CD4-positive, alpha-beta memory T cell (primary cell): Measurements from ENCODE around the gene LEMD3. TPM values are rescaled to one million over a fixed set of nuclear protein-coding genes. Genes with fewer than 3 reads are reported as not detected.

Experiments used
- CTCF ChIA-PET: fragments of 350-600 bp; sonication (Branson Sonifier 250); formaldehyde crosslinking; loops from one replicate; lab custom pipeline; 2021; ENCODE audit warnings: inconsistent platforms; ENCODE audit not compliant: partially characterized antibody; lab: Charles Lee
- POLR2A ChIA-PET: fragments of 350-600 bp; sonication (Branson Sonifier 250); formaldehyde crosslinking; loops from one replicate; lab custom pipeline; 2021; ENCODE audit not compliant: partially characterized antibody; lab: Charles Lee
- DNase-seq, 5 donors: peaks; one replicate each; pipeline versions ENCODE4 v3.0.0 to v3.0.0-alpha.2; 2020 to 2022; ENCODE audit warnings: mixed read lengths in 1 of 5
- H3K27ac ChIP-seq: one replicate; pipeline ENCODE4 v1.7.0; 2013; ENCODE audit warnings: low read depth, low read length
- H3K27me3 ChIP-seq: 2 replicates; pipeline ENCODE4 v1.7.0; 2013; ENCODE audit warnings: mild to moderate bottlenecking, low read length, moderate library complexity; ENCODE audit not compliant: insufficient read depth
- H3K36me3 ChIP-seq: 2 replicates; pipeline ENCODE4 v1.7.0; 2013; ENCODE audit warnings: mild to moderate bottlenecking, low read length, moderate library complexity; ENCODE audit not compliant: insufficient read depth
- H3K4me1 ChIP-seq: 2 replicates; pipeline ENCODE4 v1.7.0; 2013; ENCODE audit warnings: mild to moderate bottlenecking, low read length, moderate library complexity; ENCODE audit not compliant: insufficient read depth
- H3K4me3 ChIP-seq, 2 donors: one replicate each; pipeline ENCODE4 v1.7.0; 2013; ENCODE audit warnings: low read length in 2 of 2, mild to moderate bottlenecking in 1 of 2
- H3K9me3 ChIP-seq, 2 donors: one replicate each; pipeline ENCODE4 v1.7.0; 2013; ENCODE audit warnings: low read length in 2 of 2, control low read depth in 1 of 2; ENCODE audit not compliant: control insufficient read depth in 1 of 2
- H3K27ac Mint-ChIP-seq, 7 donors: one replicate each; pipeline ENCODE4 v1.8.0; 2020 to 2021; ENCODE audit warnings: mixed read lengths in 7 of 7, mild to moderate bottlenecking in 6 of 7, inconsistent platforms in 3 of 7, moderate library complexity in 3 of 7
- H3K27me3 Mint-ChIP-seq, 2 donors: one replicate each; pipeline ENCODE4 v1.8.0; 2020 to 2021; ENCODE audit warnings: mixed read lengths in 2 of 2
- H3K36me3 Mint-ChIP-seq, 2 donors: one replicate each; pipeline ENCODE4 v1.8.0; 2020 to 2021; ENCODE audit warnings: mixed read lengths in 2 of 2, inconsistent platforms in 1 of 2, mild to moderate bottlenecking in 1 of 2
- H3K4me1 Mint-ChIP-seq, 4 donors: one replicate each; pipeline ENCODE4 v1.8.0; 2020 to 2021; ENCODE audit warnings: mixed read lengths in 4 of 4, mild to moderate bottlenecking in 1 of 4
- H3K4me3 Mint-ChIP-seq, 8 donors: one replicate each; pipeline ENCODE4 v1.8.0; 2020 to 2021; ENCODE audit warnings: mixed read lengths in 8 of 8, mild to moderate bottlenecking in 7 of 8, moderate library complexity in 6 of 8, inconsistent platforms in 3 of 8
- H3K9me3 Mint-ChIP-seq, 8 donors: one replicate each; pipeline ENCODE4 v1.8.0; 2020 to 2021; ENCODE audit warnings: mixed read lengths in 8 of 8, mild to moderate bottlenecking in 5 of 8, inconsistent platforms in 3 of 8, moderate library complexity in 1 of 8
- intact Hi-C: fragments of 100-400 bp; cut with micrococcal nuclease; formaldehyde crosslinking; loops from one replicate; pipeline ENCODE4 v1.15.1; 2023
- polyA plus RNA-seq, 2 donors: library from polyadenylated mRNA; unstranded; fragments of 300-500 nt; fragmentation: Illumina TruSeq; gene quantifications; one replicate each; pipeline ENCODE4 v1.2.3, GENCODE V29; 2021
- total RNA-seq, 2 experiments: library from RNA; stranded (reverse); gene quantifications; one replicate each; pipeline ENCODE4 v1.2.3, GENCODE V29; 2021

Gene LEMD3
- total and polyA plus RNA-seq, 4 experiments from 2014 or later, result 25.0 to 52.6 (median 37.8) TPM

DNA sequence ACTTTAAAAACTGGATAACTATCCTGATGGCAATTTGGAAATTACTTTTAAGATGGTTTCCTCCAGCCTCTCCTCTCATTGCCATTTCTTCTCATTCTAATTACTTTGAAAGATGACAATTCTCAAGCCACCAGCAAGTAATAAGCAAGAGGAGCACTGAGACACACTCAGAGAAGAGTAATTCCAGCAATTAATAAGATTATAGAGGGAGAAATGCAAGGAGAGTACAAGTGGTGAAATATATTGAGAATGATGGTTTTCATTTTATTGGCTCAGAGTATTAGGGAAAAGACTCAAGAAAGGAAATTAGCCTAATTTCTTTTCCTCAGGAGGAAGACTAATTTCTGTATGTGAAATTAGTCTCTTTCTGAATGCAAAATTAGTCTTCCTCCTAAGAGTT is 88.6 kb downstream of the LEMD3 start:
- Histone ChIP-seq H3K9me3 (no peaks in the 10 kb centered on the region), H3K4me1 (no peaks in the 10 kb centered on the region), H3K27ac (no peak overlapping the region), H3K4me3 (no peak overlapping the region), H3K27me3 (no peaks in the 10 kb centered on the region), H3K36me3 (no peaks in the 10 kb centered on the region)
- ChIA-PET POLR2A (no interaction called here), CTCF (no interaction called here)
- Mint-ChIP-seq H3K27me3 (peaks cover 2 to 4% of the 10 kb centered on the region in 2 donors), H3K9me3 (no peaks in the 10 kb centered on the region), H3K4me1 (no peaks in the 10 kb centered on the region), H3K36me3 (no peaks in the 10 kb centered on the region), H3K4me3 (no peak overlapping the region), H3K27ac (no peak overlapping the region)
- no peak for DNase-seq
- intact Hi-C loops, result no loop called here

DNA sequence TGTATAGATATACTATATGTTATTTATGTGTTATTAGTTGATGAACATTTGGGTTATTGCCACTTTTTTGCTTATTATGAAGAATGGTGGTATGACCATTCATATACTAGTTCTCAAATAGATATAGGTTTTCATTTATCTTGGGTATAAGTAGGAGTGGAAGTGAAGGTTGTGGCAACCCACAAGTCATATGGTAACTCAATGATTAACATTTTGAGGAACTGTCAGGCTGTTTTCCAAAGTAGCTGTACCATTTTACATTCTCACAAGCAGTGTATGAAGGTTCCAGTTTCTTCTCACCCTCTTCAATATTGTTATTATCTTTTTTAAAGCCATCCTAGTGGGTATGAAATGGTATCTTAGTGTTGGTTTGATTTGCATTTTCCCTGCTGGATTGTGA is 90.1 kb downstream of the LEMD3 start:
- Mint-ChIP-seq H3K36me3 (no peaks in the 10 kb centered on the region), H3K27me3 (peaks cover 2 to 5% of the 10 kb centered on the region in 2 donors), H3K4me3 (no peak overlapping the region), H3K9me3 (no peaks in the 10 kb centered on the region), H3K4me1 (no peaks in the 10 kb centered on the region), H3K27ac (no peak overlapping the region)
- intact Hi-C loops, result no loop called here
- Histone ChIP-seq H3K36me3 (no peaks in the 10 kb centered on the region), H3K4me3 (no peak overlapping the region), H3K9me3 (no peaks in the 10 kb centered on the region), H3K27me3 (no peaks in the 10 kb centered on the region), H3K27ac (no peak overlapping the region), H3K4me1 (no peaks in the 10 kb centered on the region)
- DNase-seq, result no peak
- CTCF ChIA-PET, result no interaction called here
- POLR2A ChIA-PET, result no interaction called here

DNA sequence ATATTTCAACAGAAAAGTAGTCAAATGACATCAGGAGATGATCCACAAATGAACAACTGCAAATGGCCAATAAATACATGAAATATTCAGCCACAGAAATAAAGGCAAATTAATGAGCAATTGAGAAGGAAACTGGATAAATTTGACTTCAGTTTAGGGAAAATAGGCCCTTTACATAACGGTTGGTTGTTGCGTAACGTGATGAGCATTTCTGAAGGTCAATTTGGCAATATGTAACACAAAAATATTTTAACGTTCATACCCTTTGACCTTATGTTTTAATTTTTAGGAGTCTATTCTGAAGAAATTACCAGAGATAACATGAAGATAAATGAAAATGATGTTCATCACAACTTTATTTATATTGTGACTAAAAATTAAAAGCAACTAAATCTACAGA is 94.4 kb downstream of the LEMD3 start:
- ChIA-PET CTCF (no interaction called here), POLR2A (no interaction called here)
- H3K9me3 Mint-ChIP-seq, result peaks cover 0 to 3% (median 0%) of the 10 kb centered on the region in 8 donors
- H3K4me1 Mint-ChIP-seq, result no peaks in the 10 kb centered on the region
- no peak for DNase-seq
- H3K27me3 Mint-ChIP-seq, result peaks cover 12 to 20% of the 10 kb centered on the region in 2 donors
- no peak overlapping the region for H3K4me3 Mint-ChIP-seq
- H3K9me3 ChIP-seq, result no peaks in the 10 kb centered on the region
- no peak overlapping the region for H3K27ac ChIP-seq
- no peak overlapping the region for H3K27ac Mint-ChIP-seq
- no peaks in the 10 kb centered on the region for H3K36me3 ChIP-seq
- H3K27me3 ChIP-seq, result no peaks in the 10 kb centered on the region
- H3K4me1 ChIP-seq, result no peaks in the 10 kb centered on the region
- no peak overlapping the region for H3K4me3 ChIP-seq
- no peaks in the 10 kb centered on the region for H3K36me3 Mint-ChIP-seq
- intact Hi-C loops, result no loop called here

DNA sequence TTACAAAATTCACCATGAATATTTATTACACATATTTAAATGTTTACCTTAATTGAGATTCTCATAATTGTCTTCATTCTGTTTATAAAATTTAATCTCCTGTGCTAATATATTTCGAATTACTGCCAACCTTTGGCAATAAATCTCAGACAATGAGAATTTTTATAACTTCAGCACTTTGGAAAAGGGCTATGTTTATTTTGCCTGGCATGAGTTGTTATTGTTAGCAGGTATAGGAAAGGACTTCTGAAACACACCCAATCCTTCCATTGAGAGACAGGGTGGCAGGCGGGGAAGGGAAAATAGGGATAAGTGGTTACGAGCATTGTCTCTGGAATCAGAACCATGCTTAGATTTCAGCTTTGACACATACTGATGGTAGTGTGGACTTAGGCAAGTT is 97.0 kb downstream of the LEMD3 start:
- Histone ChIP-seq H3K4me3 (no peak overlapping the region), H3K9me3 (no peaks in the 10 kb centered on the region), H3K4me1 (no peaks in the 10 kb centered on the region), H3K36me3 (no peaks in the 10 kb centered on the region), H3K27ac (no peak overlapping the region), H3K27me3 (no peaks in the 10 kb centered on the region)
- Mint-ChIP-seq H3K4me1 (no peaks in the 10 kb centered on the region), H3K36me3 (no peaks in the 10 kb centered on the region), H3K27me3 (peaks cover 9 to 17% of the 10 kb centered on the region in 2 donors), H3K9me3 (peaks cover 0 to 3% (median 0%) of the 10 kb centered on the region in 8 donors), H3K4me3 (no peak overlapping the region), H3K27ac (no peak overlapping the region)
- intact Hi-C loops, result no loop called here
- ChIA-PET CTCF (no interaction called here), POLR2A (no interaction called here)
- DNase-seq, result no peak

DNA sequence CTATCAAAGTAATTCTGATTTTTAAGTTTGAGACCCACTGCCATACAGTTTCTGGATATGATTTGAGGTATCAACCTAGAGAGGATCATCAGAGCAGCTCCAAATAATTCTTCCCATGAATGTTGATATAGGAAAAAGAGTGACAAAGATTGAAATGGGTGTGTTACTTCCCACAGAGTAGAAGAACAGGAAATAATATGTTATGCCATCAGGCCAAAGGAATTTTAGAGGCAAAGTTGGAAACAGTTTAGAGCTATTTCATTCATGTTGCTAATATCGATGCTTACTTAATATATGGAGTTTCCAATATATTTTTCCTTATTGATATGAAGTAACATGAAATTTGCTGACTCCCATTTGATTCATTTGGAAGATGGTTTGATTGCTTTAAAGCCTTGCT is 100.2 kb downstream of the LEMD3 start:
- no peak overlapping the region for H3K4me3 Mint-ChIP-seq
- H3K27me3 ChIP-seq, result peaks cover under 1% of the 10 kb centered on the region
- H3K27ac ChIP-seq, result no peak overlapping the region
- POLR2A ChIA-PET, result no interaction called here
- H3K36me3 Mint-ChIP-seq, result no peaks in the 10 kb centered on the region
- H3K27me3 Mint-ChIP-seq, result peaks cover 16 to 21% of the 10 kb centered on the region in 2 donors
- intact Hi-C loops, result no loop called here
- no peaks in the 10 kb centered on the region for H3K4me1 ChIP-seq
- CTCF ChIA-PET, result no interaction called here
- DNase-seq, result no peak
- no peak overlapping the region for H3K27ac Mint-ChIP-seq
- H3K9me3 Mint-ChIP-seq, result peaks cover 0 to 3% (median 0%) of the 10 kb centered on the region in 8 donors
- H3K9me3 ChIP-seq, result no peaks in the 10 kb centered on the region
- H3K4me1 Mint-ChIP-seq, result no peaks in the 10 kb centered on the region
- H3K36me3 ChIP-seq, result no peaks in the 10 kb centered on the region
- H3K4me3 ChIP-seq, result no peak overlapping the region

DNA sequence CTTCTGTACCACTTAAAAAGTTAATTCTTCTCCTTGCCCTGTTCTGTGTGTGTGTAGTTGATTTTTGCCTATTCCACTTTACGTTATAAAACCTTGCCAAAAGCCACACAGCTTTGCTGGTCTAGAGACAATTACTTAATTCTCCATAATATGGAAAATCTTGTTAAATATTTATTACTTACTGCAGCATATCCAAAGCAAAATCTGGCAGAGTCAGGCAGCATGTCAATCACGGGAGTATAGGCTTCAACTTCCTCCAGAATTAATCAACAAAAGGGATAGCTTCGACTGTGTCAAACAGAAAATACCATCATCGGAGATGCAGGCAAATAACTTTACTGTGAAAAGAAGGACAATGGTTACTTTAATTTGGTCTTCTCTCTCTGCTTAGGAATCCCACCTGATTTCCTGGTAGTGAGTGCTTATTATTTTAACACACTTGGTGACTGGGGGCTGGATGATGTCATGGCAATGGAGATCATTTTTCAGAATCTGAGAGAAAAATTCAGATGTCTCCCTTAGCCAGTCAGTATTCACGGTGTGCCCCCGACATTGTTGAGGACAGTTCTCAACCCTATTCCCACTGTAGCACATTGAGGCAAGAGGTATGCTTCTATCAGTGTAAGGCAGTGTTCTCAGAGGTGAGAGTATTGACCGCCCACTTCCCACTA is 105.4 kb downstream of the LEMD3 start:
- Mint-ChIP-seq H3K36me3 (no peaks in the 10 kb centered on the region), H3K9me3 (no peaks in the 10 kb centered on the region), H3K4me1 (peaks cover 0 to 3% (median 1%) of the 10 kb centered on the region in 4 donors), H3K4me3 (no peak overlapping the region), H3K27me3 (peaks cover 27 to 31% of the 10 kb centered on the region in 2 donors), H3K27ac (no peak overlapping the region)
- Histone ChIP-seq H3K36me3 (no peaks in the 10 kb centered on the region), H3K4me3 (no peak overlapping the region), H3K27ac (no peak overlapping the region), H3K9me3 (no peaks in the 10 kb centered on the region), H3K4me1 (no peaks in the 10 kb centered on the region), H3K27me3 (peaks cover 11% of the 10 kb centered on the region)
- intact Hi-C loops, result no loop called here
- CTCF ChIA-PET, result no interaction called here
- DNase-seq, result no peak
- POLR2A ChIA-PET, result no interaction called here

DNA sequence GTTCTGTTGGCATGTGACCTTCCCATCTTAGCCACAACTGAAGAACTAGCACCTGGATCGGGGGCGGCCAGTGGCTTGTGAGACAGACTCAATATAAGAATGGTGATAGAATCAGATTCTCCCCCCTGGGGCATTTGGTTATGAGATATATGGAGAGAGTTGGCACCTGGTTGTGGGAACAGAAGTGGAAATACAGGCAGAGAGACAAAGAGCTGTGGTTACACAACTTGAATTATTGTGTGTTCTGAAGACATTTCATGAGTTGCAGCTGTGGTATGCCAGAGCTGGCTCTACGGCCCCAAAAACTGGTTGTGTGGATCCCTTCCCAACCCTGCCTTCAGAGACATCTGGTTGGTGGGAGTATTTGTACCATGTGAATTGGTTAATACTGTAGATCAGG is 106.2 kb downstream of the LEMD3 start:
- no peaks in the 10 kb centered on the region for H3K36me3 Mint-ChIP-seq

More for the DNA sequence above, 106.2 kb downstream of the LEMD3 start:
- Histone ChIP-seq H3K4me3 (no peak overlapping the region), H3K9me3 (no peaks in the 10 kb centered on the region), H3K4me1 (no peaks in the 10 kb centered on the region), H3K27me3 (peaks cover 18% of the 10 kb centered on the region), H3K36me3 (no peaks in the 10 kb centered on the region), H3K27ac (no peak overlapping the region)
- no peak overlapping the region for H3K27ac Mint-ChIP-seq
- CTCF ChIA-PET, result no interaction called here
- intact Hi-C loops, result no loop called here
- POLR2A ChIA-PET, result no interaction called here
- DNase-seq, result no peak
- no peaks in the 10 kb centered on the region for H3K9me3 Mint-ChIP-seq
- H3K27me3 Mint-ChIP-seq, result peaks cover 33% of the 10 kb centered on the region in 2 donors
- no peak overlapping the region for H3K4me3 Mint-ChIP-seq
- peaks cover 0 to 4% (median 1%) of the 10 kb centered on the region in 4 donors for H3K4me1 Mint-ChIP-seq
